ENCODE measurements around the gene DPF1. TPM values are rescaled to one million over a fixed set of nuclear protein-coding genes. Genes with fewer than 3 reads are reported as not detected.

The DPF1 gene
- total and polyA plus RNA-seq, 10 of the 15 experiments (the other 5 are each of a cell fraction or from before 2014, with no cell fraction given): 0.11 to 4.3 (median 2.4) TPM

GRCh38 chr19:38183251-38183897 lies 40.6 kb downstream of the DPF1 start:
- POLR2A ChIA-PET: no interaction called here
- DNase-seq (ENCODE audit: low read depth, low spot score) (no peak), ATAC-seq (no peak), FAIRE-seq (no peak)
- Histone ChIP-seq H3K9me3 (replicated peaks; ENCODE audit: control insufficient read depth, insufficient read depth, low read length) (peaks cover 3% of the 10 kb centered on the region; the same call in 2 of the 3 replicates), H3K9ac (ENCODE audit: control insufficient read depth, insufficient read depth, low read length) (no peak overlapping the region), H3K4me2 (ENCODE audit: control insufficient read depth, insufficient read depth) (no peak overlapping the region), H3K36me3 (ENCODE audit: control insufficient read depth in 2 of 2, insufficient read depth in 2 of 2, low read length in 1 of 2) (peaks cover 2 to 11% of the 10 kb centered on the region in 2 experiments; a peak in 3 of 4 replicates), H2AFZ (ENCODE audit: control insufficient read depth, low read depth, low read length) (no peak overlapping the region), H4K20me1 (ENCODE audit: control insufficient read depth, insufficient read depth) (no peaks in the 10 kb centered on the region), H3K27ac (ENCODE audit: control insufficient read depth, insufficient read depth) (no peak overlapping the region), H3K79me2 (ENCODE audit: control insufficient read depth, insufficient read depth, low read length) (no peaks in the 10 kb centered on the region), H3K4me3 (no peak overlapping the region), H3K27me3 (replicated peaks in 1 of 2; ENCODE audit: control insufficient read depth in 2 of 2, insufficient read depth in 2 of 2, low read length in 1 of 2) (no peaks in the 10 kb centered on the region), H3K4me1 (ENCODE audit: control insufficient read depth, insufficient read depth, low read length) (no peaks in the 10 kb centered on the region)
- in situ Hi-C loops (cut with MboI): no loop called here
- TSS peak; percentile 46 for BruUV-seq (replicated peaks)
- CTCF ChIA-PET: interaction anchor here (0.6 kb wide), 1 partner anchor 510 kb away, joined by 3 read pairs; no protein-coding TSS in a partner anchor
- intact Hi-C loops (cut with micrococcal nuclease; ENCODE audit: unreplicated experiment): no loop called here
- SMC1A ChIA-PET (ENCODE audit: uncharacterized antibody, unreplicated experiment): no interaction called here
- WGBS (ENCODE audit: insufficient coverage, insufficient replicate concordance, low lambda C conversion rate, missing lambda C conversion rate): 96% methylated on average over 29 of the region's 30 CpGs
- no peak for TF ChIP-seq MYC (IDR thresholded peaks at IDR 0.05; ENCODE audit: insufficient read depth, insufficient read length, insufficient replicate concordance, low read length, severe bottlenecking)
- no peak for TF ChIP-seq USF1 (IDR thresholded peaks at IDR 0.05; ENCODE audit: borderline replicate concordance, extremely low read length, insufficient read depth, low read depth, low read length)
- TF ChIP-seq BMI1 (IDR thresholded peaks at IDR 0.05; ENCODE audit: borderline replicate concordance): no peak
- no peak for TF ChIP-seq FOS (IDR thresholded peaks at IDR 0.05; ENCODE audit: borderline replicate concordance, extremely low read depth, insufficient read length)
- TF ChIP-seq DPF2 (IDR thresholded peaks at IDR 0.05): no peak
- no peak for TF ChIP-seq HDAC6 (IDR thresholded peaks at IDR 0.05; ENCODE audit: unreplicated experiment)
- RAD21 ChIA-PET (ENCODE audit: unreplicated experiment): no interaction called here
